ENCODE data around the gene SERPINF2.

DNA sequence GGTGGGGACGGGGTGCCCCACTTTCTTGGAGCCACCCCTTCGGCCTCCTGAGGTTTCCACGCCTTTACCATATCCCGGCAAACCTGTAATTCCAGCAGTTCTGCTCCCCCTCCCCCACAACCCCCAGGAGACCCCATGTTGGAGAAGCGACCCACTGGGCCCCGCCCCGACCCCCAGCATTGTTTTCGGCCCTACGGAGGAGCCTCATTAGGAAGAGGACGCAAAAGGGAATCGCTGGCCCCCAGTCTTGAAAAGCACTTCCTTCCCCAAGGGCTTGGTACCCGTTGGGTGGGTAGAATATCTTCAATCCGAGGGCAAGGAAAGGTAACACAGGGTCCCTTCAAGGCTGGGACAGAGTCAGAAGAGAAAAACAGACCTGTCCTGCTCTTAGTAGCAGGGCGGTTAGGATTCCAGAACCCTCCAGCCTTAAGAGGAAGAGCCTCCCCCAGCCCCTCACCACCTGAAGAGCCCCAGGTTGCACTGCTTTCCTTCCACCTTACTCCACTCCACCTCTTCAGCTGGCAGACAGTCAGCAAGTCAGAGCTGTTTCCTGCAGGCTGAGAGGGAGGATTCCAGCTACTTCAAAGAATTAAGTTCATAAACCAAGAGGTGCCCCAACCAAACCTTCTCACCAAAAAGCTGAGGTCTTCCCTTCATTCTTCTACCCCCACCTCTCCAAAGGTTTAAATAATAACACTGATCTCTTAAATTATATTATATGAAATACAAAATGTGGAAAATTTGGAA, 31.7 kb upstream of the SERPINF2 start:
- no peak for TF ChIP-seq POLR2A (IDR thresholded peaks at IDR 0.05; ENCODE audit: low read depth, low read length)
- no peak for TF ChIP-seq POLR2AphosphoS5 (IDR thresholded peaks at IDR 0.05; ENCODE audit: low read depth, low read length)
- no peak for TF ChIP-seq TAF1 (IDR thresholded peaks at IDR 0.05; ENCODE audit: low read depth, low read length)

Data from GM12891 (cell line).